ENCODE data around the gene CTRB2. TPM values are rescaled to one million over a fixed set of nuclear protein-coding genes. Genes with fewer than 3 reads are reported as not detected.

Gene CTRB2
- polyA plus RNA-seq, 1 experiment, result not detected

DNA sequence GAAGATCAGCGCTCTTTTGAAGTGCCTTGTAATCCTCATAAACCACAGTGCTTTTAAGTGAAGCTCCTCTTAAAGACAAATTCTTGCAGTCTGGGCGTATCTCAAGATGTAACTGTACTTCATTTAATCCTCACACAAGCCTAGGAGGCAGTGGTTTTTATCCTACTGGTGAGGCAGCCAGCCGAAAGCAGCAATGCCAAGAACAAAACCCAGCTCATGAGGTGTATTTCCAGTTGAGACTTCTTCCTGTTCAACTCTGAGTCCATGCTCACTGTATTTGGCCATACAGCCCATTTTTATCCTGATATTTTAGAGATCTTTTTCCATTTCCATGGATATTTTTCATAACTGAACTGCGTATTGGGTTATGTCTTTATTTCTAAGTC, 13.7 kb downstream of the CTRB2 start:
- Histone ChIP-seq H3K27me3 (ENCODE audit: control insufficient read depth, insufficient read depth, low read length) (peaks cover 13% of the 10 kb centered on the region), H3K27ac (ENCODE audit: low read depth, low read length) (no peak overlapping the region), H3K9me3 (ENCODE audit: control insufficient read depth, insufficient read depth, low read length) (peaks cover 7% of the 10 kb centered on the region), H3K4me3 (ENCODE audit: low read depth, low read length) (no peak overlapping the region)
- no peak for DNase-seq (ENCODE audit: low read depth, low spot score)
- TF ChIP-seq, protein P1, sequence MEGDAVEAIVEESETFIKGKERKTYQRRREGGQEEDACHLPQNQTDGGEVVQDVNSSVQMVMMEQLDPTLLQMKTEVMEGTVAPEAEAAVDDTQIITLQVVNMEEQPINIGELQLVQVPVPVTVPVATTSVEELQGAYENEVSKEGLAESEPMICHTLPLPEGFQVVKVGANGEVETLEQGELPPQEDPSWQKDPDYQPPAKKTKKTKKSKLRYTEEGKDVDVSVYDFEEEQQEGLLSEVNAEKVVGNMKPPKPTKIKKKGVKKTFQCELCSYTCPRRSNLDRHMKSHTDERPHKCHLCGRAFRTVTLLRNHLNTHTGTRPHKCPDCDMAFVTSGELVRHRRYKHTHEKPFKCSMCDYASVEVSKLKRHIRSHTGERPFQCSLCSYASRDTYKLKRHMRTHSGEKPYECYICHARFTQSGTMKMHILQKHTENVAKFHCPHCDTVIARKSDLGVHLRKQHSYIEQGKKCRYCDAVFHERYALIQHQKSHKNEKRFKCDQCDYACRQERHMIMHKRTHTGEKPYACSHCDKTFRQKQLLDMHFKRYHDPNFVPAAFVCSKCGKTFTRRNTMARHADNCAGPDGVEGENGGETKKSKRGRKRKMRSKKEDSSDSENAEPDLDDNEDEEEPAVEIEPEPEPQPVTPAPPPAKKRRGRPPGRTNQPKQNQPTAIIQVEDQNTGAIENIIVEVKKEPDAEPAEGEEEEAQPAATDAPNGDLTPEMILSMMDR (IDR thresholded peaks at IDR 0.05; ENCODE audit: low read depth, low read length), result no peak
- ChIA-PET POLR2A (no interaction called here), CTCF (no interaction called here)

DNA sequence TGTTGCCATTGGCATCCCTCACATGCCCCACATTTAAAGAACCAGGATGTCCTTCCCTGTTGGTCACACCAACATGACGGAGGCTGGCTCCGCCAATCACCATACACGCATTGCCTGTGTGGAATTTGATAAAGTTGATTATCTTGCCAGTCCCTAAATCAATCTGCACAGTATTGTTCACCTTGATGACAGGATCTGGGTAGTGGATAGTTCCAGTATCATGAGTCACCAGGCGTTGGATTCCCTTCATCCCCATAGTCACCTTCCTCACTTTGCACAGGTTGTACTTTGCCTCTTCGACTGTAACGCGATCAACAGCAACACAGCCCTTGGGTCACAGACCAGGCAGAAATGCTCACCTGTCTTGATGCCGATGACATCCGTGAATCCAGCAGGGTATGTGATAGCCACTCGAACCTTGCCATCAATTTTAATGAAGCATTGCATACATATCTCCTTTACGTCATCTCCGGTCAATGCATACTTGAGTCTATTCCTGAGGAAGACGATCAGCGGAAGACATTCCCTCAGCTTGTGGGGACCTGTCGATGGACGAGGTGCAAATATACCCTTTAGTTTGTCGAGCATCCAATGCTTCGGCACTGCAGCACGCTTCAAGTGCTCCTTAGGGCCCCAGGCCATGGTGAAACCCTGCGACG, 14.2 kb downstream of the CTRB2 start:
- no peak overlapping the region for H3K4me3 ChIP-seq (ENCODE audit: low read depth, low read length)
- TF ChIP-seq, protein P1 (IDR thresholded peaks at IDR 0.05; ENCODE audit: low read depth, low read length), result no peak
- H3K27ac ChIP-seq (ENCODE audit: low read depth, low read length), result no peak overlapping the region
- CTCF ChIA-PET, result interaction anchor here (0.7 kb wide), 1 partner anchor 331 kb away, joined by 3 read pairs; no protein-coding TSS in a partner anchor
- peaks cover 7% of the 10 kb centered on the region for H3K9me3 ChIP-seq (ENCODE audit: control insufficient read depth, insufficient read depth, low read length)
- POLR2A ChIA-PET, result no interaction called here
- no peak for DNase-seq (ENCODE audit: low read depth, low spot score)
- H3K27me3 ChIP-seq (ENCODE audit: control insufficient read depth, insufficient read depth, low read length), result peaks cover 13% of the 10 kb centered on the region

DNA sequence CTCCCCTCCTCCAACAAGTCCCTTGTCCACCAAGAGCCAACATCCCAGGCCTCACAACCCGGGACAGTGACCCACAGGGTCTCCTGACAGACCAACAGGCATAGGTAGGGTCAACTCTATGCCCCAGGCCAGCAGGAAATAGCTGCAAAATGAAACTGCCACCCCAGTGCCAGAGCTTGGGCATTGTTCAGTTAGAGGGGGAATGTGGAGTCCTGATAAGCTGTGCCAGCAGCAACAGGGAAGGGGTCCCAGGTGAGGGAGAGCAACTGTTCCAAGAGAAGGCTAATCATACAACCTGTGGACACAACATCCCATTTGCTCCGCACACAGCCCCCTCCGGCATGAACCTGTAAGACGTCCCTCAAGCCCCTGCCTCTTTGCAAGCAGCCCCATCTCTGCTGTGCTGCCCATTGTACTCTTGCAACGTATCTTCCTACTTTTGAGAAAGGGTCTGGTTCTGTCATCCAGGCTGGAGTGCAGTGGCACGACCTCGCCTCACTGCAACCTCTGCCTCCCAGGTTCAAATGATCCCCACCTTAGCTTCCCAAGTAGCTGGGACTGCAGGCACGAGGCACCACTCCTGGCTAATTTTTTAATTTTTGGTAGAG, 17.2 kb downstream of the CTRB2 start:
- DNase-seq (ENCODE audit: low read depth, low spot score), result no peak
- ChIA-PET POLR2A (no interaction called here), CTCF (no interaction called here)
- H3K9me3 ChIP-seq (ENCODE audit: control insufficient read depth, insufficient read depth, low read length), result peaks cover 7% of the 10 kb centered on the region
- TF ChIP-seq, protein P1 (IDR thresholded peaks at IDR 0.05; ENCODE audit: low read depth, low read length), result no peak
- H3K27ac ChIP-seq (ENCODE audit: low read depth, low read length), result no peak overlapping the region
- peaks cover 5% of the 10 kb centered on the region for H3K27me3 ChIP-seq (ENCODE audit: control insufficient read depth, insufficient read depth, low read length)
- no peak overlapping the region for H3K4me3 ChIP-seq (ENCODE audit: low read depth, low read length)

DNA sequence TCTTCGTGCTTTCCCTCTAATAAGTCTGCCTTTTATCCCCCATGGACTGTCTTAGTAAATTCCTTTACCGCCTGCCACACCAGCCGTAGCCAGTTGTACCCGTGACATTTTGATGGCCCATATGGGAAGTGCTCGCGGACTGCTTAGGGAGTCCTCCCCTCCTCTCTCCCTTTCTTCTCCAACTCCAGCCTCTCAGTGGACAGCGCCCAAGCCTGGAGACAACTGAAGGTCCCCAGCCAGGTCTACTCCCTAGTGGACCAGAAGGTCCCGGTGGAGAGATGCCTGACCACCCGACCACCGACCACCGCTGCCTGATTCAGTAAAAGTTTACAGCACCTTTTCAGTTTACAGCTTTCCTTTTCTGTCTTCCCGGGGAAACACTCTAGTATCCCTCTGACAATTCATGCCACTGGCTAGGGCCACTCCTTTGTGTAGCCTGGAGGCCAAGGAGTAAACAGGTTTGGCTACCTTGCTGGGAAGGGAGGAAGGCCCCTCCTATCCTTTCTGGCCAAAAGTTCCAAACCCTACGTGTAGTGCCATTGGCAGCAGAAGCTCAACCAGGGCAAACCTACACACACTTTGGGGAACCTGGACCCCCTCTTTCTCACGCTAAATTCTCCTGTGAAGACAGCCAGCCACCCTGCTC, 18.0 kb downstream of the CTRB2 start:
- Histone ChIP-seq H3K27ac (ENCODE audit: low read depth, low read length) (no peak overlapping the region), H3K9me3 (ENCODE audit: control insufficient read depth, insufficient read depth, low read length) (peaks cover 3% of the 10 kb centered on the region), H3K27me3 (ENCODE audit: control insufficient read depth, insufficient read depth, low read length) (peaks cover 5% of the 10 kb centered on the region), H3K4me3 (ENCODE audit: low read depth, low read length) (no peak overlapping the region)
- CTCF ChIA-PET, result no interaction called here
- no peak for DNase-seq (ENCODE audit: low read depth, low spot score)
- POLR2A ChIA-PET, result no interaction called here
- TF ChIP-seq, protein P1 (IDR thresholded peaks at IDR 0.05; ENCODE audit: low read depth, low read length), result no peak

DNA sequence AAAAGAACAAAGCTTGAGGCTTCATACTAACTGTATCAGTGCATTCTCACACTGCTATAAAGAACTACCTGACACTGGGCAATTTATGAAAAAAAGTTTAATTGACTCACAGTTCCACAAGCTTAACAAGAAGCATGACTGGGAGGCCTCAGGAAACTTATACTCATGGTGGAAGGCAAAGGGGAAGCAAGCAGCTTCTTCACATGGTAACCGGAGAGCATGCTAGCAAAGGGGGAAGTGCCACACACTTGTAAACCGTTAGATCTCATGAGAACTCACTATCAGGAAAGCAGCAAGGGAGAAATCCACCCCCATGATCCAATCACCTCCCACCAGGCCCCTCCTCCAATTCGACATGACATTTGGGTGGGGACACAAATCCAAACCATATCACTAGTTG, 25.3 kb downstream of the CTRB2 start:
- ChIA-PET CTCF (no interaction called here), POLR2A (no interaction called here)
- TF ChIP-seq, protein P1 (IDR thresholded peaks at IDR 0.05; ENCODE audit: low read depth, low read length), result no peak
- Histone ChIP-seq H3K27ac (ENCODE audit: low read depth, low read length) (no peak overlapping the region), H3K9me3 (ENCODE audit: control insufficient read depth, insufficient read depth, low read length) (peaks cover 4% of the 10 kb centered on the region), H3K4me3 (ENCODE audit: low read depth, low read length) (no peak overlapping the region), H3K27me3 (ENCODE audit: control insufficient read depth, insufficient read depth, low read length) (no peaks in the 10 kb centered on the region)
- no peak for DNase-seq (ENCODE audit: low read depth, low spot score)
